Upper lobe of right lung (tissue), 1 donor: ENCODE measurements around the gene ASF1B. TPM values are rescaled to one million over a fixed set of nuclear protein-coding genes. Genes with fewer than 3 reads are reported as not detected.

Experiments used
- ATAC-seq: fragments of 200-7000 bp; cut with Tn5 transposase; one replicate; pipeline ENCODE4 v1.9.1; 2020; ENCODE audit warnings: mild to moderate bottlenecking, moderate library complexity
- DNase-seq: peaks from one replicate; pipeline ENCODE4 v3.0.0-alpha.2; 2020
- H3K27ac ChIP-seq: fragments of 200-600 bp; one replicate; pipeline ENCODE4 v1.8.0; 2022
- H3K27me3 ChIP-seq: fragments of 200-600 bp; one replicate; pipeline ENCODE4 v1.8.0; 2022; ENCODE audit warnings: mild to moderate bottlenecking
- H3K36me3 ChIP-seq: fragments of 200-600 bp; one replicate; pipeline ENCODE4 v1.8.0; 2022
- H3K4me1 ChIP-seq: fragments of 200-600 bp; one replicate; pipeline ENCODE4 v1.8.0; 2022
- H3K4me3 ChIP-seq: fragments of 200-600 bp; one replicate; pipeline ENCODE4 v1.8.0; 2022; ENCODE audit warnings: mild to moderate bottlenecking
- H3K9me3 ChIP-seq: fragments of 200-600 bp; one replicate; pipeline ENCODE4 v1.8.0; 2022
- intact Hi-C: fragments of 100-400 bp; cut with DNase I; formaldehyde crosslinking; loops from one replicate; pipeline ENCODE4 v1.11.0; 2022
- total RNA-seq: library from RNA; stranded (reverse); fragmentation: NEBNext Ultra II Directional; extraction: Animal tissue kit (Norgen Biotek cat#: 25700); gene quantifications from one replicate; pipeline ENCODE4 v1.2.1, GENCODE V29; 2021
- TF ChIP-seq, protein P1 (sequence below): fragments of 200-600 bp; IDR thresholded peaks from one replicate; pipeline ENCODE4 v1.8.0; 2022; ENCODE audit warnings: antibody characterized with exemption
- donor health status: DM: no; HTN: yes; CAD: no; lungs with severe emphysema.

Gene ASF1B
- total RNA-seq, 1 donor from 2014 or later: 1.9 TPM

DNA sequence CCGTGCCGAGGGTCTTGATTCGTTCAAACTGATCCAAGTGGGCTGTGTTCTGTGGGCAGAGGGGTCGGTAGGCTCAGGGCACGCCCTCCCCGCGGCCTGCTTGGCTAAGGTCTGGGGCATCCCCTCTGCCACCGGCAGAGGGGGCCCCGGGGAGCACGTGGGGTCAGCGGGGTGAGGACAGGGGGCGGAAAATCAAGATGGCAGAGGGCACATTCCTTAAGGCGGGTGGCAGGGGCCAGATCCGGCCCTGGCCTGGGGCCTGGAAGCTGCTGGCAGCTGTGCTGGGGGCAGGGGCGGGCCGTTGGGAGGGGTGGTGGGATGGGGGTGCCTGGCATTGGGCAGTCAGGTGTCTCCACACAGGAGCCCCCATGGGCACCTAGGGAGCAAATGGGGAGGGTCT, 29.5 kb downstream of the ASF1B start:
- H3K36me3 ChIP-seq: peaks cover 41% of the 10 kb centered on the region
- H3K27me3 ChIP-seq: no peaks in the 10 kb centered on the region
- ATAC-seq (no peak), DNase-seq (no peak)
- no peak overlapping the region for H3K27ac ChIP-seq
- H3K9me3 ChIP-seq: no peaks in the 10 kb centered on the region
- intact Hi-C loops: no loop called here
- H3K4me1 ChIP-seq: no peaks in the 10 kb centered on the region
- TF ChIP-seq, protein P1, sequence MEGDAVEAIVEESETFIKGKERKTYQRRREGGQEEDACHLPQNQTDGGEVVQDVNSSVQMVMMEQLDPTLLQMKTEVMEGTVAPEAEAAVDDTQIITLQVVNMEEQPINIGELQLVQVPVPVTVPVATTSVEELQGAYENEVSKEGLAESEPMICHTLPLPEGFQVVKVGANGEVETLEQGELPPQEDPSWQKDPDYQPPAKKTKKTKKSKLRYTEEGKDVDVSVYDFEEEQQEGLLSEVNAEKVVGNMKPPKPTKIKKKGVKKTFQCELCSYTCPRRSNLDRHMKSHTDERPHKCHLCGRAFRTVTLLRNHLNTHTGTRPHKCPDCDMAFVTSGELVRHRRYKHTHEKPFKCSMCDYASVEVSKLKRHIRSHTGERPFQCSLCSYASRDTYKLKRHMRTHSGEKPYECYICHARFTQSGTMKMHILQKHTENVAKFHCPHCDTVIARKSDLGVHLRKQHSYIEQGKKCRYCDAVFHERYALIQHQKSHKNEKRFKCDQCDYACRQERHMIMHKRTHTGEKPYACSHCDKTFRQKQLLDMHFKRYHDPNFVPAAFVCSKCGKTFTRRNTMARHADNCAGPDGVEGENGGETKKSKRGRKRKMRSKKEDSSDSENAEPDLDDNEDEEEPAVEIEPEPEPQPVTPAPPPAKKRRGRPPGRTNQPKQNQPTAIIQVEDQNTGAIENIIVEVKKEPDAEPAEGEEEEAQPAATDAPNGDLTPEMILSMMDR: no peak
- H3K4me3 ChIP-seq: no peak overlapping the region

- Histone ChIP-seq H3K27ac (no peak overlapping the region), H3K36me3 (peaks cover 52% of the 10 kb centered on the region), H3K4me1 (no peaks in the 10 kb centered on the region), H3K27me3 (no peaks in the 10 kb centered on the region), H3K9me3 (no peaks in the 10 kb centered on the region), H3K4me3 (no peak overlapping the region)
- intact Hi-C loops: no loop called here
- no peak for ATAC-seq
- TF ChIP-seq, protein P1: no peak
- DNase-seq: no peak
These were observed 30.7 kb downstream of the ASF1B start for GRCh38 chr19:14105680-14106079.

DNA sequence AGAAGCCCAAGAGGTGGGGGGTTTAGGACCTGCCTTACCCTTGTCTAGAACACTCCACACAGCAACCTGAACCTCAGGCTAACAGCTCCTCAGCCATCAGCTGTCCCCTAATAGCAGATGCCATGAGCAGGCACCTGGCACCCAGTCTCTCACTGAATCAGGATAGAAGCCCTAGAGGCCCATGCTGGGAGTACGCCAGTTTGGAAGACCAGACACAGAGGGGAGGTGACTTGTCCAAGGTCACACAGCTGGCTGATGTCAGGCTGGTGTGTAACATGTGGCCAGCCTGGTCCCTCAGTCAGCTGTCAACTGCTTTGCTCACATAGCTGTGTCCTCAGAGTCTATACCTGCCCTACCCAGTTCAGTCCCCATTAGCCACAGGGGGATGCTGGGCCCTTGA, 33.1 kb downstream of the ASF1B start:
- no peaks in the 10 kb centered on the region for H3K27me3 ChIP-seq
- H3K4me3 ChIP-seq: no peak overlapping the region
- H3K4me1 ChIP-seq: no peaks in the 10 kb centered on the region
- intact Hi-C loops: no loop called here
- ATAC-seq: no peak
- no peak for DNase-seq
- H3K27ac ChIP-seq: no peak overlapping the region
- H3K36me3 ChIP-seq: peaks cover 76% of the 10 kb centered on the region
- TF ChIP-seq, protein P1: no peak
- no peaks in the 10 kb centered on the region for H3K9me3 ChIP-seq

DNA sequence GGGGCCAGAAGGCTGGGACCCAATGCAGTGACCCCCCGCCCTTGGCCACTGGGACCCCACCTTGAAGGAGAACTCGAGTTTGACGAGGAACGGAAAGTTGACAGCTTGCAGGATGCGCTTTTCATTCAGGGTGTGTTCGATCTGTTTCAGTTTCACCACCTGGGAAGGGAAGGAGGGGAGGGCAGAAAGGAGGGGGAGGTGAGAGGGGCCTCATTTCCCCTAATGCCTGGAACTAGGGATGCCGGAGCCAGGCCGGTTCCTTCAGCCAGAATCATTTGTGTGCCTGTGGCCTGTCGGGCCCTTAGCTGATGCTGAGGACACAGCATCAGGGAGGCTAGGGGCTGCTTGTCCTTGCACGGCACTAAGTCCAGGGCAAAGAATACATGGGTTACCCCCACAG, 33.6 kb downstream of the ASF1B start:
- DNase-seq (no peak), ATAC-seq (no peak)
- H3K4me3 ChIP-seq: no peak overlapping the region
- H3K27ac ChIP-seq: no peak overlapping the region
- H3K4me1 ChIP-seq: no peaks in the 10 kb centered on the region
- H3K27me3 ChIP-seq: no peaks in the 10 kb centered on the region
- TF ChIP-seq, protein P1: no peak
- no peaks in the 10 kb centered on the region for H3K9me3 ChIP-seq
- H3K36me3 ChIP-seq: peaks cover 82% of the 10 kb centered on the region
- intact Hi-C loops: no loop called here

DNA sequence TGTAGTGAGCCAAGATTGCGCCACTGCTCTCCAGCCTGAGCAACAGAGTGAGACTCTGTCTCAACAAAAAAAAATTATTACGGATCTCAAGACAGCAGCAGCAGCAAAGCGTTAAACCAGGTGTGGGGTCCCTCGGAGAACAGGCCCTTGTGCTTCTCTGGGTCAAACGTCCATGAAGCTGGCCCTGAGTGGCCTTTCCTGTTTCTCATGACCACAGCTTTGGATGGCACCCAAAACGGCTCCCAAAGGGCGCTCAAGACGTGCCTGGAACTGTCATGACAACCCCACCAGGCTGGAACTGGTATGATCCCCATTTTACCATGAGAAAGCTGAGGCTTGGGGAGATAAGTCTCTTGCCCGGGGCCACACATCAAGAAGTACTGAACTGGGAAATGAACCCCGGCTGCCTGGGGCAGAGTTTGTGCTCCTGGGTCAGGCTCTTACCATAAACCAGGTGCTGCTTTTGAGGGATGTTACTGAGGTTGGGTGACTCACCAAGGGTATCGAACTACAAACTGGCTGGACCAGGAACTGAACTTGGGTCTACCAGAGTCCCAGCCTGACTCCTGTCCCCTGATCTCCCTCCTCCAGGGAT, 34.2 kb downstream of the ASF1B start:
- H3K27ac ChIP-seq: no peak overlapping the region
- H3K4me1 ChIP-seq: no peaks in the 10 kb centered on the region
- peaks cover 87% of the 10 kb centered on the region for H3K36me3 ChIP-seq
- ATAC-seq (no peak), DNase-seq (no peak)
- intact Hi-C loops: no loop called here
- TF ChIP-seq, protein P1: no peak
- no peaks in the 10 kb centered on the region for H3K9me3 ChIP-seq
- H3K4me3 ChIP-seq: no peak overlapping the region
- no peaks in the 10 kb centered on the region for H3K27me3 ChIP-seq
